ENCODE data around the gene KCNQ1.

KCNQ1 gene

GRCh38 chr11:2783536-2784082 is 338.8 kb downstream of the KCNQ1 start:
- TF ChIP-seq, protein P1, sequence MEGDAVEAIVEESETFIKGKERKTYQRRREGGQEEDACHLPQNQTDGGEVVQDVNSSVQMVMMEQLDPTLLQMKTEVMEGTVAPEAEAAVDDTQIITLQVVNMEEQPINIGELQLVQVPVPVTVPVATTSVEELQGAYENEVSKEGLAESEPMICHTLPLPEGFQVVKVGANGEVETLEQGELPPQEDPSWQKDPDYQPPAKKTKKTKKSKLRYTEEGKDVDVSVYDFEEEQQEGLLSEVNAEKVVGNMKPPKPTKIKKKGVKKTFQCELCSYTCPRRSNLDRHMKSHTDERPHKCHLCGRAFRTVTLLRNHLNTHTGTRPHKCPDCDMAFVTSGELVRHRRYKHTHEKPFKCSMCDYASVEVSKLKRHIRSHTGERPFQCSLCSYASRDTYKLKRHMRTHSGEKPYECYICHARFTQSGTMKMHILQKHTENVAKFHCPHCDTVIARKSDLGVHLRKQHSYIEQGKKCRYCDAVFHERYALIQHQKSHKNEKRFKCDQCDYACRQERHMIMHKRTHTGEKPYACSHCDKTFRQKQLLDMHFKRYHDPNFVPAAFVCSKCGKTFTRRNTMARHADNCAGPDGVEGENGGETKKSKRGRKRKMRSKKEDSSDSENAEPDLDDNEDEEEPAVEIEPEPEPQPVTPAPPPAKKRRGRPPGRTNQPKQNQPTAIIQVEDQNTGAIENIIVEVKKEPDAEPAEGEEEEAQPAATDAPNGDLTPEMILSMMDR (IDR thresholded peaks at IDR 0.05; ENCODE audit: insufficient read depth, missing control alignments), result no peak
- DNase-seq (ENCODE audit: insufficient read length, low spot score) (no peak), FAIRE-seq (no peak)

- TF ChIP-seq, protein P1 (IDR thresholded peaks at IDR 0.05; ENCODE audit: insufficient read depth, missing control alignments), result no peak
- FAIRE-seq, result no peak
- DNase-seq (ENCODE audit: insufficient read length, low spot score), result no peak
Measured at GRCh38 chr11:2787816-2788167, 343.0 kb downstream of the KCNQ1 start.

DNA sequence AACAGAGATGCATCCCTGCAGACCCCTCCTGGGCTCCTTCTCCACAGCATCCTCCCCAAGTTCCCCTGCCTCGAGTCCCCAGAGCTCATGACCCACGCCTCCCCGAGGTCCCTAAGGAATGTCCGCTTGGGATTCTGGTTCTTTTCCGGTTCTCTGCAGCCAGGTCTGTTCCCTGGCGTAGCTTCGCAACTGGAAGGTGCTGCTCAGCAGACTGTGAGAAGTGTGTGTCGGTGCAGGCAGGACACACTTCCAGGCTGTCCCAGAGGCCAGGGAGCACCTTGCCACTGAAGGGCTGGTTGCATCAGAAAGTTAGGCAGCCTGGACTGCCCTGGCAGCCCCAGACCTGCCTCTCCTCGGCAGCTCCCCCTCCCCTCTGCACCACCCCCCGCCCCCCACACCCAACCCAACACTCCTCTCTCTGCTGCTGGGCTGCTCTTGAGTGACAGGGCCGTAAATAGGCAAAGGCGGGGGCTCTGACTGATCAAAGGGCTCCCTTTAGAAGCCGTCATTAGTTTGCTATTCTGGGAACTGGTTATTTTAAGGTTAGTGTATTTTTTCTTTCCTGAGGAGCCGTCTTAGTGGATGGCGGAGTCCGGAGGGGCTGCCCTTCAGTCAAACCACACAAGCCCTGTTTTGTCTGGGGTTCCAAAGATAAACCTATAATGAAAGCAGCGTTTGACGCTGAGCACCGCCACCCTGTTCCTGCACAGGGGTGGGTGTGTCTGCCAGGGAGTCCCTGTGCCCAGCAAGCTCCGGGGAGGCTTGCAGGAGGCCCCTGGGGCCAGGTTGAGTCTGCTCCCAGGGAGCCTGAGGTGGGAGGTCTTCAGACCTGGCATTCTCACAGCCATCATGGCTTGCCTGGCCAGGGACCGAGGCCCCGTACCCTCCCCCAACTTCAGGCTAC is 343.6 kb downstream of the KCNQ1 start:
- TF ChIP-seq, protein P1 (IDR thresholded peaks at IDR 0.05; ENCODE audit: insufficient read depth, missing control alignments), result no peak
- DNase-seq (ENCODE audit: insufficient read length, low spot score), result no peak
- no peak for FAIRE-seq

DNA sequence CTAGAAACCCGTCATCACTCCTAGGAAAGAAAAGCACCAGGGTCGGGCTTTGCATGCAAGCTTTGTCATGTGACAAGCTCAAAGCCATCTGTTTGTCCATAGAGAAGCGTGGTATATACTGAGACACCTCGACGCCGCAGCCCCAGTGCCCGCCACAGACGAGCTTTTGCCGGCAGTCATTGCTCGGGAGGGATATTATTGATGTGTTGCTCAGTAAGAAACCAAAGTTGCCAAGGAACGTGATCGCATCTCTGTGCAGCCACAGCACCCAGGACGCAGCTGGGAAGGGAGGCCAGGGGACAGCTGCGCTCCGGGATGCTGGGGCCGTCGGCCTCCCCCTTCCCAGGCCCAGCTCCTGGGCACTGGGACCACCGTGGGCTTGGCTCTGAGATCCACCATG is 344.5 kb downstream of the KCNQ1 start:
- TF ChIP-seq, protein P1 (IDR thresholded peaks at IDR 0.05; ENCODE audit: insufficient read depth, missing control alignments), result no peak
- FAIRE-seq (no peak), DNase-seq (ENCODE audit: insufficient read length, low spot score) (no peak)

DNA sequence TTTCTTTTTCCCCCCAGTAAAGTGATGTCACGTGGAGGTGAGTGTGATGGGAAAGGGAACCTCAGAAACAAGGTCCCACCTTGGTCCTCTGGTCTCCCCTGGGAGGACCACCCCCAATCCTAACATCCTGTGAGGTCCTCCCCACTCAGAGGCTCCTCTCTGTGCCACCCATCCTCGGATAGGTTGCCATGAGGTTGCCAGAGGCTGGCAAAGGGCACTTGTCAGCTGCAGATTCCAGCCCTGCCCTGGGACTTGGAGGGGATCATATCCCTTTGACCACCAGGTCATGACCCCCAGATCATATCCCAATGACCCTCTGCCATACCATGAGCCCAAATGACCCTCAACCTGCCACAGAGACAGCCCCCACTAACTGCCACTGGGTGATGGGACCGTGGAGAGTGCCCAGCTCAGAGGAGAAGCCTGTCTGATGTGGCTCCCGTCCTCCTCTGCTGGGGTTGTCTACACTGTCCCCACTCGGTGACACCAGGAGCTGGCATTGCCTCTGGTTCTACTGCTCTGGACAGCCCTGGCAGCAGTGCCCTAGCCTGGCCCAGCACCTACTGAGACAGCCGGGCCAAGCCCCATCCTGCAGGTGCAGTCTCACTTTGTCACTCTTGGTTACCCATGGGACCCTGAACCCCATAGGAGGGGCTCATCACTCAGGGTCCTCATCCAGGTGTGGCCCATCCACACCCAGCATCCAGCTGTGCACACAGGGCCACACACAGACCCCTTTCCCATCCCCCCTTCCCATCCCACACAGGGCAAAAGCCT is 345.2 kb downstream of the KCNQ1 start:
- DNase-seq (ENCODE audit: insufficient read length, low spot score) (no peak), FAIRE-seq (no peak)
- TF ChIP-seq, protein P1 (IDR thresholded peaks at IDR 0.05; ENCODE audit: insufficient read depth, missing control alignments), result no peak

DNA sequence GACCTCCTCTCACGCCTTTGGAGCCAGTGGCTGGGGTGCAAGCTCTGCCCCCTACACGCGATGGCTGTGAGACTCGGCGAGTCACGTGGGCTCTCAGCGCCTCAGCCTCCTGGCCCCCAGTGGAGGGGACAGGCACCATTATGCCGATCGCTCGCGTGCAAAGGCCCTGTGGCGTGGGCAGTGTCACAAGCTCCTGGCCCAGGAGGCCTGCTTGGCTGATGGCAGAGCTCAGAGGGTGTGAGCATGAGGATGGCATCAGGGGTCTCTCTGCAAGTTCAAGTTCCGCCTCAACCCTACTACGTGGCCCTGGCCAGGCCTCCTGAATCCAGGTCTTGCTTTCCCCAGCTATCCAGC is 345.7 kb downstream of the KCNQ1 start:
- FAIRE-seq (no peak), DNase-seq (ENCODE audit: insufficient read length, low spot score) (no peak)
- TF ChIP-seq, protein P1 (IDR thresholded peaks at IDR 0.05; ENCODE audit: insufficient read depth, missing control alignments), result no peak
